Sigmoid colon (tissue), 7 donors: ENCODE measurements around the gene MRTFA. TPM values are rescaled to one million over a fixed set of nuclear protein-coding genes. Genes with fewer than 3 reads are reported as not detected.

Source experiments
- DNase-seq: peaks from one replicate; pipeline ENCODE4 v3.0.0-alpha.2; 2019
- H3K27ac ChIP-seq, 4 donors: fragments of 200-600 bp; sonication (generic); one replicate each; pipeline ENCODE4 v1.5.1; 2016 to 2019; ENCODE audit warnings: mild to moderate bottlenecking in 1 of 4
- H3K27me3 ChIP-seq, 3 donors: fragments of 200-600 bp; sonication (generic); one replicate each; pipeline ENCODE4 v1.5.1; 2019; ENCODE audit warnings: mild to moderate bottlenecking in 1 of 3
- H3K36me3 ChIP-seq, 4 donors: fragments of 200-600 bp; sonication (generic); one replicate each; pipeline ENCODE4 v1.5.1; 2016 to 2019
- H3K4me1 ChIP-seq, 4 donors: fragments of 200-600 bp; sonication (generic); one replicate each; pipeline ENCODE4 v1.5.1; 2017 to 2019
- H3K4me3 ChIP-seq, 4 donors: fragments of 200-600 bp; sonication (generic); one replicate each; pipeline ENCODE4 v1.5.1; 2017 to 2019; ENCODE audit warnings: mild to moderate bottlenecking in 2 of 4, moderate library complexity in 1 of 4
- H3K9me3 ChIP-seq, 4 donors: fragments of 200-600 bp in 3 of 4; sonication (generic) in 3 of 4; one replicate each; pipeline versions ENCODE4 v1.5.1 to v1.6.1; 2013 to 2019
- CTCF ChIP-seq, 4 experiments: fragments of 450-650 bp in 3 of 4; fragments of 200-600 bp in 1 of 4; IDR thresholded peaks; one replicate each; pipeline ENCODE4 v1.5.1; 2016 to 2019; ENCODE audit warnings: antibody characterized with exemption in 4 of 4, mild to moderate bottlenecking in 3 of 4, moderate library complexity in 2 of 4
- EP300 ChIP-seq, 4 donors: sonication (generic); formaldehyde crosslinking; IDR thresholded peaks; one replicate each; pipeline ENCODE4 v1.6.1; 2017; ENCODE audit warnings: antibody characterized with exemption in 4 of 4
- POLR2A ChIP-seq, 2 donors: fragments of 450-650 bp; IDR thresholded peaks; one replicate each; pipeline ENCODE4 v1.6.1; 2016; ENCODE audit warnings: antibody characterized with exemption in 2 of 2, mild to moderate bottlenecking in 2 of 2, moderate library complexity in 2 of 2
- POLR2AphosphoS5 ChIP-seq, 4 donors: sonication (generic); formaldehyde crosslinking; IDR thresholded peaks; one replicate each; pipeline ENCODE4 v1.6.1; 2017; ENCODE audit warnings: antibody characterized with exemption in 4 of 4
- WGBS, 2 donors: extraction: QIAGEN DNeasy Blood & Tissue Kit; methylation state at CpG; one replicate each; pipeline ENCODE4 v1.1.7; 2013; 5-methylcytosine and 5-hydroxymethylcytosine counted together
- intact Hi-C: fragments of 100-400 bp; cut with DNase I; formaldehyde crosslinking; loops from one replicate; pipeline ENCODE4 v1.15.1; 2023
- polyA plus RNA-seq, 3 donors: library from polyadenylated mRNA; stranded (reverse); fragments of 200-250 nt; gene quantifications; one replicate each; pipeline ENCODE4 v1.2.3, GENCODE V29; 2013
- total RNA-seq, 4 donors: library from RNA; depleted of rRNA; stranded (reverse); fragments of >200 nt; gene quantifications; one replicate each; pipeline ENCODE4 v1.1.0, GENCODE V29; 2016
- donor health status: healthy with polysubstance abuse.
- donor health status: Bipolar disorder and iron deficiency.
- donor health status: healthy.

Gene MRTFA
- total and polyA plus RNA-seq, 7 donors = 10.8 to 104 (median 29.2) TPM

DNA sequence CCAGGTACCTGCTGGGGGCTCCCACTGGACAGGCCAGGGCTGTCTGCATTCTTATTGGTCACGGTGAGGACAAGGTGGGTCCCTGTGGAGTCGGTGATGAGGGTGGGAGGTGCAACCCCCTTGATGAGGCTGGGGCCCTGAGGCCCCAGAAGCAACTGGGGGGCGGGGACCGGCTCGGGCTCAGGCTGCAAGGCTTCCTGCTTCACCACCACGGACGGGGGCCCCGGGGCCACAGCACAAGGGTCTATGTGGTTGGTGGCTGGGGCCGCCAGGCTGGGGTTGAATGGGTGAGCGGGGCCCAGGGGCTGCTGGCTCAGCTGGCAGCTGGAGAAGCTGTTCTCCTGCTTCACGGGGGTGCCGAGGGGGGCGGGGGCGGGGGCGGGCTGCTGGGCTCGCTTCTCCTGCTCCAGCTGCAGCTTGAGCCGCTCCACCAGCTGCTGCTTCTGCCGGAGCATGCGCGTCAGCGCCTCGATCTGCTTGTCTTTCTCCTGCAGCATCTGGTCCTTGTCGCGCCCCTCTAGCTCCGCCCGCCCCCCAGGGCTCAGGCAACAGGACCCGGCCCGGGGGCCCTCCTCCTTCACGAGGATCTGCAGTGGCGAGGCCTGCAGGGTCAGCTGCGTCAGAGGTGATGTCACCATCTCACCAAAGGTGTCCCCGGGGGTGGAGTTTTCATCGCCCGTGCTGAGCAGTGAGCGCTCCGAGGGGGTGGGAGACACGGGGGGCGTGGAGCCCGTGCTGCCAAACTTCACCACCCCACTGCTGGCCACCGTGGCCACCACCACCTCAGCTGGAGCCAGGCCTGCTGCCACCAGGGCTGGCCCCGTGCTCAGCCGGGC, 217.9 kb downstream of the MRTFA start:
- H3K4me3 ChIP-seq = no peak overlapping the region
- H3K27me3 ChIP-seq = no peaks in the 10 kb centered on the region
- WGBS, 2 donors = 60 to 86% methylated on average over 42 of the region's 42 CpGs
- peaks cover 0 to 16% (median 7%) of the 10 kb centered on the region in 4 donors for H3K4me1 ChIP-seq
- intact Hi-C loops = no loop called here
- H3K27ac ChIP-seq = peak overlapping the region in 2 of 4 donors; percentile 38 to 40
- no peaks in the 10 kb centered on the region for H3K9me3 ChIP-seq
- H3K36me3 ChIP-seq = peaks cover 26 to 73% (median 48%) of the 10 kb centered on the region in 4 donors
- peak; percentile 86 for DNase-seq
- TF ChIP-seq EP300 (IDR thresholded peaks at IDR 0.05) (no peak), POLR2A (IDR thresholded peaks at IDR 0.05) (no peak), CTCF (IDR thresholded peaks at IDR 0.05) (no peak), POLR2AphosphoS5 (IDR thresholded peaks at IDR 0.05) (no peak)

DNA sequence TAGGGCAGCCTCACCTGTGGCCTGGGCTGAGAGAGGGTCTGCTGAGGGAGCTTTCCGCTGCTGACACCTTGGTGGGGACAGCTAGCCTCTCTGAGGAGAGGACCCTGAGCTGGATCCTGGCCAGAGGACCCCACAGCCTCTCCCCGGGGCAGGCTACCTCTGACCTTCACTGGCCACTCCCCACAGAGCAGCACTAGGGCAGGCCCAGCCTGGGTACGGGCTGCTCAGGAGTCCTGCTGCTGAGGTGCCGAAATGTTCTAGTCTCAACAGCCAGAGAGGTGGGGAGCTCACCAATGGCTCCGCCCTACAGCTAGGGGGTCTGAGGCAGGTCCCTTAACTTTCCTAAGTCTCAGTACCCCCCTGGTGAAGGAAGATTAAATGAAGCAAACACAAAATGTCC, 218.6 kb downstream of the MRTFA start:
- Histone ChIP-seq H3K36me3 (peaks cover 26 to 65% (median 42%) of the 10 kb centered on the region in 4 donors), H3K27ac (peak overlapping the region in 1 of 4 donors; percentile 38), H3K4me1 (peaks cover 0 to 16% (median 7%) of the 10 kb centered on the region in 4 donors), H3K4me3 (no peak overlapping the region), H3K27me3 (no peaks in the 10 kb centered on the region), H3K9me3 (no peaks in the 10 kb centered on the region)
- no peak for DNase-seq
- TF ChIP-seq POLR2AphosphoS5 (IDR thresholded peaks at IDR 0.05) (no peak), CTCF (IDR thresholded peaks at IDR 0.05) (no peak)
- WGBS, 2 donors = 95 to 96% methylated on average over 5 of the region's 5 CpGs
- intact Hi-C loops = no loop called here

- Histone ChIP-seq H3K9me3 (no peaks in the 10 kb centered on the region), H3K4me3 (no peak overlapping the region), H3K36me3 (peaks cover 24 to 64% (median 37%) of the 10 kb centered on the region in 4 donors), H3K27me3 (no peaks in the 10 kb centered on the region), H3K4me1 (peaks cover 0 to 16% (median 7%) of the 10 kb centered on the region in 4 donors), H3K27ac (no peak overlapping the region)
- TF ChIP-seq POLR2A (IDR thresholded peaks at IDR 0.05) = no peak
- no peak for TF ChIP-seq POLR2AphosphoS5 (IDR thresholded peaks at IDR 0.05)
- TF ChIP-seq CTCF (IDR thresholded peaks at IDR 0.05) = no peak
- no peak for TF ChIP-seq EP300 (IDR thresholded peaks at IDR 0.05)
- intact Hi-C loops = no loop called here
- 92 to 95% methylated on average over 8 of the region's 8 CpGs for WGBS, 2 donors
- DNase-seq = no peak
Measured at GRCh38 chr22:40417041-40417440, 219.5 kb downstream of the MRTFA start.

DNA sequence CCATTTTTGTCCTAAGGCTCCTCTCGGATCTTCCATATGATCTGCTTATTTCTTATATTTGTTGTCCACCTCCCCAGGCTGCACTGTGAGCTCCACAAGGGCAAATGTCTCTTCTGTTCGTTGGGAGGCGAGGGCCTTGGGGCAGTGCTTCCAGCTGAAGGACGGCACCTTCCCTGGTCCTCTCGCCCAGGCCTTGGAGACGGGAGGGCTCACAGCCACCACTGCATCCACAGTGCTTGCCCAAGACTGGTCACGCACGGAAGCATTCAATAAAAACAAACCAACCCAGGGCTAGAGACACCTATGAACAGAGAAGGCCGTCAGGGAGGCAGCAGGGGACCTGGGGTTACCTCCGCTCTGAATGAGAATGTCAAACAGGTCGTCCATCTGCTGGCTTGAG, 219.9 kb downstream of the MRTFA start:
- Histone ChIP-seq H3K27me3 (no peaks in the 10 kb centered on the region), H3K4me3 (no peak overlapping the region), H3K4me1 (peaks cover 0 to 16% (median 7%) of the 10 kb centered on the region in 4 donors), H3K36me3 (peaks cover 24 to 65% (median 37%) of the 10 kb centered on the region in 4 donors), H3K27ac (no peak overlapping the region), H3K9me3 (no peaks in the 10 kb centered on the region)
- intact Hi-C loops = no loop called here
- no peak for DNase-seq
- 89 to 95% methylated on average over 11 of the region's 11 CpGs for whole genome bisulfite sequencing, 2 donors
- no peak for TF ChIP-seq POLR2A (IDR thresholded peaks at IDR 0.05)
- no peak for TF ChIP-seq EP300 (IDR thresholded peaks at IDR 0.05)
- TF ChIP-seq POLR2AphosphoS5 (IDR thresholded peaks at IDR 0.05) = no peak
- no peak for TF ChIP-seq CTCF (IDR thresholded peaks at IDR 0.05)
